Measurements from ENCODE around the gene NTMT1.

Gene NTMT1

DNA sequence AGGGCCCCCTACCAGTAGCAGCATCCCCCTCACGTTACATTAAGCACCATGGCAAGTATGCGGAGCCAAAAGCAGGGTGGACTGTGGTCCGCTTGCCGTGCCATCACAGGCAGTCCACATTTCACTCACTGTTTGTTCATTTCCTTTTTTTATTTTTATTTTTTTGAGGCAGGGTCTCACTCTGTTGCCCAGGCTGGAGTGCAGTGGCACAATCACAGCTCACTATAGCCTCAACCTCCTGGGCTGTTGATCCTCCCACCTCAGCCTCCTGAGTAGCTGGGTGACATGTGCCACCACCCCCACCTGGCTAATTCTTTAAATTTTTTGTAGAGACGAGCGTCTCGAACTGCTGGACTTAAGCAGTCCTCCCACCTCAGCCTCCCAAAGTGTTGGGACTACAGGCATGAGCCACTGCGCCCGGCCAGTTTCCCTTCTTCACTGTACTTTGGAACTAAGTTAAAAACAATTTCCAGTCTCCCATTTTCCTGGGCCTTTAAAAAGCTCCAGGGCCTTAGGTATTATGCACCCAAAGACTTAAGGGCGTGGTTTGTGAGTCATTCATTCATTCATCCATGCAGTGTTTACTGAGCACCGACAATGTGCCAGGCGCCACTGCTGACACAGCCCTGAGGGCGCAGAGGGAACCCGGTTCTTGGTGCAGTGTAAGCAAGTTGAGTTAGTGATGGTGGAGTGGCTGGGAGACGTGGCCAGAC, 59.4 kb downstream of the NTMT1 start:
- Mint-ChIP-seq H3K9me3 (no peaks in the 10 kb centered on the region), H3K27me3 (ENCODE audit: low read depth) (peaks cover 2% of the 10 kb centered on the region), H3K4me3 (no peak overlapping the region), H3K4me1 (ENCODE audit: low read depth) (no peaks in the 10 kb centered on the region), H3K36me3 (ENCODE audit: low read depth) (no peaks in the 10 kb centered on the region), H3K27ac (no peak overlapping the region)
- no peak for DNase-seq (ENCODE audit: low spot score)

Data from T-helper 2 cell treated with Interferon-gamma antibody and Interleukin-4, amounts not matched to agents 5 μg/mL and 100 μg/mL, for 36 hours (primary cell).